IMR-90 (cell line): ENCODE measurements around the gene SMARCD1. TPM values are rescaled to one million over a fixed set of nuclear protein-coding genes. Genes with fewer than 3 reads are reported as not detected.

ENCODE experiments used
- ATAC-seq: fragments of 200-7000 bp; cut with Tn5 transposase; 2 replicates; pipeline ENCODE4 v1.9.1; 2020; ENCODE audit warnings: low read depth, mild to moderate bottlenecking, moderate library complexity
- BruUV-seq: library from RNA; stranded (reverse); fragments of 400-500 nt; replicated peaks from 2 replicates; lab custom pipeline; 2021; lab: Mats Ljungman, UMichigan
- CTCF ChIA-PET: fragments of 300-600 bp; formaldehyde crosslinking; extraction: SDS; loops from one replicate; lab custom pipeline; 2021; ENCODE audit warnings: antibody characterized with exemption; lab: Yijun Ruan, JAX
- POLR2A ChIA-PET: fragments of 300-600 bp; sonication (Branson Sonifier 250); formaldehyde crosslinking; loops from one replicate; lab custom pipeline; 2022; ENCODE audit warnings: antibody characterized with exemption; ENCODE audit not compliant: unreplicated experiment; lab: Charles Lee
- DNase-seq: peaks from one replicate; pipeline ENCODE4 v3.0.0; 2013
- H2AFZ ChIP-seq: replicated peaks from 2 replicates; pipeline ENCODE3; 2013; ENCODE audit warnings: low read length, mild to moderate bottlenecking; ENCODE audit not compliant: poor library complexity
- H2AK5ac ChIP-seq: 2 replicates; pipeline ENCODE4 v1.6.1; 2013; ENCODE audit warnings: low read depth, low read length, inconsistent platforms
- H2AK9ac ChIP-seq: replicated peaks from 2 replicates; pipeline ENCODE3; 2013; ENCODE audit warnings: mild to moderate bottlenecking, low read depth, low read length, moderate library complexity; ENCODE audit not compliant: poor library complexity
- H2BK120ac ChIP-seq: 2 replicates; pipeline ENCODE4 v1.6.1; 2013; ENCODE audit warnings: low read depth, low read length, inconsistent platforms
- H2BK15ac ChIP-seq: 3 replicates; pipeline ENCODE4 v1.6.1; 2013; ENCODE audit warnings: low read depth, low read length, inconsistent platforms
- H2BK20ac ChIP-seq: 2 replicates; pipeline ENCODE4 v1.6.1; 2013; ENCODE audit warnings: low read depth, mild to moderate bottlenecking, inconsistent platforms, low read length, moderate library complexity
- H2BK5ac ChIP-seq: 2 replicates; pipeline ENCODE4 v1.6.1; 2013; ENCODE audit warnings: mild to moderate bottlenecking, low read depth, low read length, inconsistent platforms; ENCODE audit not compliant: poor library complexity, severe bottlenecking
- H3K14ac ChIP-seq: replicated peaks from 2 replicates; pipeline ENCODE4 v1.6.1; 2013; ENCODE audit warnings: low read depth, low read length, inconsistent platforms
- H3K18ac ChIP-seq: 2 replicates; pipeline ENCODE4 v1.6.1; 2013; ENCODE audit warnings: low read depth, low read length, control low read depth
- H3K23ac ChIP-seq: 2 replicates; pipeline ENCODE4 v1.6.1; 2013; ENCODE audit warnings: low read depth, low read length, inconsistent platforms
- H3K27ac ChIP-seq: 2 replicates; pipeline ENCODE4 v1.5.1; 2013; ENCODE audit warnings: mild to moderate bottlenecking, control low read depth, low read length; ENCODE audit not compliant: insufficient read depth
- H3K27me3 ChIP-seq: 2 replicates; pipeline ENCODE4 v1.6.1; 2013; ENCODE audit warnings: low read length; ENCODE audit not compliant: control insufficient read depth, insufficient read depth
- H3K36me3 ChIP-seq: 2 replicates; pipeline ENCODE4 v1.6.1; 2013; ENCODE audit warnings: low read length, mixed read lengths; ENCODE audit not compliant: control insufficient read depth, insufficient read depth
- H3K4ac ChIP-seq: 2 replicates; pipeline ENCODE4 v1.6.1; 2013; ENCODE audit warnings: low read depth, low read length, inconsistent platforms
- H3K4me1 ChIP-seq: 2 replicates; pipeline ENCODE4 v1.6.1; 2013; ENCODE audit warnings: low read length, mixed read lengths; ENCODE audit not compliant: control insufficient read depth, insufficient read depth
- H3K4me2 ChIP-seq: 2 replicates; pipeline ENCODE4 v1.6.1; 2013; ENCODE audit warnings: low read depth, mild to moderate bottlenecking, control low read depth, low read length, moderate library complexity
- H3K4me3 ChIP-seq: 2 replicates; pipeline ENCODE4 v1.5.1; 2013; ENCODE audit warnings: low read depth, mild to moderate bottlenecking, control low read depth, low read length, moderate library complexity; ENCODE audit not compliant: insufficient read depth
- H3K56ac ChIP-seq: 2 replicates; pipeline ENCODE4 v1.6.1; 2013; ENCODE audit warnings: low read length, inconsistent platforms; ENCODE audit not compliant: insufficient read depth; ENCODE audit errors: extremely low read depth
- H3K79me1 ChIP-seq, 2 experiments: 2 replicates each; pipeline ENCODE4 v1.6.1; 2013; ENCODE audit warnings: low read length in 2 of 2, inconsistent platforms in 1 of 2, low read depth in 1 of 2
- H3K9ac ChIP-seq: 2 replicates; pipeline ENCODE4 v1.6.1; 2013; ENCODE audit warnings: low read depth, low read length, control low read depth
- H3K9me1 ChIP-seq: 2 replicates; pipeline ENCODE4 v1.6.1; 2013; ENCODE audit warnings: low read length, inconsistent platforms; ENCODE audit not compliant: insufficient read depth
- H3K9me3 ChIP-seq: 2 replicates; pipeline ENCODE4 v1.6.1; 2013; ENCODE audit warnings: low read length; ENCODE audit not compliant: control insufficient read depth, insufficient read depth
- H4K20me1 ChIP-seq: 2 replicates; pipeline ENCODE4 v1.6.1; 2013; ENCODE audit warnings: low read length, inconsistent platforms; ENCODE audit not compliant: insufficient read depth
- H4K5ac ChIP-seq: 2 replicates; pipeline ENCODE4 v1.6.1; 2013; ENCODE audit warnings: mild to moderate bottlenecking, low read depth, low read length, control low read depth
- H4K8ac ChIP-seq, 2 experiments: 2 replicates each; pipeline ENCODE4 v1.6.1; 2013; ENCODE audit warnings: low read depth in 2 of 2, low read length in 2 of 2, control low read depth in 1 of 2, inconsistent platforms in 1 of 2
- H4K91ac ChIP-seq: 2 replicates; pipeline ENCODE4 v1.6.1; 2013; ENCODE audit warnings: low read depth, low read length, inconsistent platforms; ENCODE audit not compliant: insufficient read depth
- CHD1 ChIP-seq: IDR thresholded peaks from 2 replicates; pipeline ENCODE4 v1.6.1; 2012; ENCODE audit warnings: low read depth, low read length, improper control_type of control experiment
- CTCF ChIP-seq: conservative IDR thresholded peaks from 2 replicates; pipeline ENCODE4 v1.5.1; 2012; ENCODE audit warnings: mild to moderate bottlenecking, low read depth, low read length, improper control_type of control experiment
- FOS ChIP-seq: fragments of 150-350 bp; IDR thresholded peaks from 2 replicates; pipeline ENCODE4 v1.6.1; 2016; ENCODE audit warnings: low read depth, low read length
- MXI1 ChIP-seq: IDR thresholded peaks from 2 replicates; pipeline ENCODE4 v1.6.1; 2012; ENCODE audit warnings: low read depth, mild to moderate bottlenecking, low read length, moderate library complexity, borderline replicate concordance
- POLR2A ChIP-seq: IDR thresholded peaks from 2 replicates; pipeline ENCODE4 v1.6.1; 2012; ENCODE audit warnings: mild to moderate bottlenecking, low read depth, low read length
- WGBS, 2 experiments: methylation state at CpG; one replicate each; pipeline versions ENCODE4 v1.1.5 to v1.1.7; 2013; ENCODE audit warnings: missing lambda C conversion rate in 2 of 2; ENCODE audit not compliant: insufficient read length in 1 of 2; ENCODE audit errors: extremely low coverage in 2 of 2; 5-methylcytosine and 5-hydroxymethylcytosine counted together
- dilution Hi-C: fragments of 300-500 bp; cut with HindIII; formaldehyde crosslinking; loops from one replicate; pipeline ENCODE4 v1.14.3; 2018; ENCODE audit warnings: low sequenced_read_pairs; ENCODE audit not compliant: unreplicated experiment
- in situ Hi-C: fragments of 300-500 bp; cut with MboI; formaldehyde crosslinking; loops from 3 replicates; pipeline ENCODE4 v1.14.3; 2019; ENCODE audit warnings: low sequenced_read_pairs, inconsistent platforms, mixed read lengths
- intact Hi-C: fragments of 100-400 bp; cut with micrococcal nuclease; formaldehyde crosslinking; loops from 2 replicates; pipeline ENCODE4 v1.10.0; 2022
- polyA plus RNA-seq, 3 experiments: library from polyadenylated mRNA; depleted of rRNA; stranded (reverse); fragments of >200 nt; gene quantifications; 2 replicates each; pipeline ENCODE4 v1.2.3, GENCODE V29; 2012; ENCODE audit warnings: low replicate concordance in 1 of 3
- total RNA-seq: library from RNA; depleted of rRNA; stranded (reverse); fragments of >200 nt; gene quantifications from 2 replicates; pipeline ENCODE4 v1.2.3, GENCODE V29; 2012

The SMARCD1 gene
- total and polyA plus RNA-seq, 2 of the 4 experiments (the other 2 are of a cell fraction), result 28.1 to 47.9 TPM

DNA sequence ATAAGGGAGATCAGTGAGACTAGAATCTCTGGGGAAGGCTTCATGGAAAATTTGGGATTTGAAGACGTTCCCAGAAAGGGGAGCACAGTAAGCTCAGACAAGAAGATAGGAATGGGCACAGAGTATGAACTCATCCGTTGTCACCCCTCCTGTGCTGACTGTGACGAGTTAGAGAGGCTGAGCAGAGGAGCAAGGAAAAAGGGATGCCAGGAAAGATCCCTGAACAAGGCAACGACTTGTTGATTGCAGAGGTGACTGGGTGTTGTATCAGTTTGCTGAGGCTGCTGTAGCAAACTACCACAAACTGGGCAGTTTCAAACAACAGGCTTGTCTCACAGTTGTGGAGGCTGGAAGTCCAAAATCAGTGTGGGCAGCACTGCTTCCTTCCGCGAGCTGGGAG lies 12.8 kb downstream of the SMARCD1 start:
- no peak for TF ChIP-seq POLR2A
- no peak for TF ChIP-seq CTCF
- TF ChIP-seq FOS, result no peak
- no peak for TF ChIP-seq CHD1
- TF ChIP-seq MXI1, result no peak
- Histone ChIP-seq H2BK120ac (no peak overlapping the region), H3K36me3 (peaks cover 65% of the 10 kb centered on the region), H2BK5ac (no peak overlapping the region), H4K5ac (no peak overlapping the region), H3K56ac (no peak overlapping the region), H3K27ac (no peak overlapping the region), H3K4ac (no peak overlapping the region), H3K79me1 (peaks cover 4 to 34% of the 10 kb centered on the region in 2 experiments; a peak in 3 of 4 replicates), H3K18ac (no peak overlapping the region), H2AFZ (no peak overlapping the region), H3K23ac (no peak overlapping the region), H3K9me3 (no peaks in the 10 kb centered on the region), H2AK5ac (no peak overlapping the region), H3K4me1 (no peaks in the 10 kb centered on the region), H3K14ac (no peak overlapping the region), H3K9me1 (no peaks in the 10 kb centered on the region), H2AK9ac (peak overlapping the region; percentile 31), H3K27me3 (no peaks in the 10 kb centered on the region), H2BK15ac (no peak overlapping the region), H4K20me1 (peaks cover 5% of the 10 kb centered on the region; the same call in 1 of the 2 replicates), H3K9ac (no peak overlapping the region), H4K8ac (no peak overlapping the region), H4K91ac (no peak overlapping the region), H3K4me2 (no peak overlapping the region), H3K4me3 (no peak overlapping the region), H2BK20ac (no peak overlapping the region)
- ATAC-seq (no peak), DNase-seq (no peak)
- in situ Hi-C loops (no loop called here), intact Hi-C loops (no loop called here), dilution Hi-C loops (no loop called here)
- 92% methylated on average over 2 of the region's 6 CpGs; no CpG with 5 or more reads in 1 of the 2 experiments for WGBS, 2 experiments
- ChIA-PET CTCF (no interaction called here), POLR2A (interaction anchor here (0.6 kb wide), 1 partner anchor 141 kb away, joined by 4 read pairs; no protein-coding TSS in a partner anchor)
- no TSS peak for BruUV-seq
